KOPT-K1 (cell line): ENCODE data around the gene CSF1.
"Not testable (repeated sequence)": the region's sequence is repeated elsewhere in the genome, so short reads cannot be mapped to it uniquely, and the experiment has no call there.

Source experiments
- H3K27ac ChIP-seq: fragments of 200-600 bp; sonication (generic); 2 replicates; pipeline ENCODE4 v1.5.1; 2016; ENCODE audit warnings: antibody characterized with exemption, mild to moderate bottlenecking, low read depth, low read length; ENCODE audit not compliant: poor library complexity, severe bottlenecking
- H3K36me3 ChIP-seq: fragments of 200-600 bp; sonication (generic); 2 replicates; pipeline ENCODE4 v1.5.1; 2017; ENCODE audit warnings: antibody characterized with exemption, mild to moderate bottlenecking, low read length, moderate library complexity; ENCODE audit not compliant: insufficient read depth
- H3K9me3 ChIP-seq: fragments of 200-600 bp; sonication (generic); 2 replicates; pipeline ENCODE4 v1.5.1; 2017; ENCODE audit warnings: antibody characterized with exemption, low read length, mild to moderate bottlenecking; ENCODE audit not compliant: insufficient read depth, poor library complexity, severe bottlenecking

The CSF1 gene

GRCh38 chr1:109931189-109931731, 20.6 kb downstream of the CSF1 start:
- Histone ChIP-seq H3K9me3 (no peaks in the 10 kb centered on the region), H3K36me3 (no peaks in the 10 kb centered on the region), H3K27ac (no peak overlapping the region)

GRCh38 chr1:109931911-109932636, 21.4 kb downstream of the CSF1 start:
- no peaks in the 10 kb centered on the region for H3K36me3 ChIP-seq
- no peak overlapping the region for H3K27ac ChIP-seq
- peaks cover 6% of the 10 kb centered on the region for H3K9me3 ChIP-seq

GRCh38 chr1:109932679-109933078, 22.0 kb downstream of the CSF1 start:
- Histone ChIP-seq H3K27ac (no peak overlapping the region), H3K36me3 (no peaks in the 10 kb centered on the region), H3K9me3 (peaks cover 12% of the 10 kb centered on the region)

GRCh38 chr1:109933856-109934711, 23.4 kb downstream of the CSF1 start:
- no peaks in the 10 kb centered on the region for H3K36me3 ChIP-seq
- peaks cover 20% of the 10 kb centered on the region for H3K9me3 ChIP-seq
- H3K27ac ChIP-seq = no peak overlapping the region

- no peak overlapping the region for H3K27ac ChIP-seq
- H3K36me3 ChIP-seq = no peaks in the 10 kb centered on the region
- H3K9me3 ChIP-seq = peaks cover 20% of the 10 kb centered on the region
Observed at GRCh38 chr1:109935451-109935900, 24.8 kb downstream of the CSF1 start.

- Histone ChIP-seq H3K9me3 (peaks cover 20% of the 10 kb centered on the region), H3K27ac (no peak overlapping the region), H3K36me3 (no peaks in the 10 kb centered on the region)
Observed at GRCh38 chr1:109937738-109938137, 27.1 kb downstream of the CSF1 start.

- no peaks in the 10 kb centered on the region for H3K36me3 ChIP-seq
- H3K9me3 ChIP-seq = peaks cover 20% of the 10 kb centered on the region
- no peak overlapping the region for H3K27ac ChIP-seq
Observed at GRCh38 chr1:109938556-109938955, 27.9 kb downstream of the CSF1 start.

GRCh38 chr1:109942434-109942833, 31.8 kb downstream of the CSF1 start:
- Histone ChIP-seq H3K36me3 (no peaks in the 10 kb centered on the region), H3K9me3 (peaks cover 11% of the 10 kb centered on the region), H3K27ac (no peak overlapping the region)

GRCh38 chr1:109944541-109944940, 33.9 kb downstream of the CSF1 start:
- Histone ChIP-seq H3K36me3 (no peaks in the 10 kb centered on the region), H3K27ac (no peak overlapping the region), H3K9me3 (no peaks in the 10 kb centered on the region)

- Histone ChIP-seq H3K27ac (no peak overlapping the region), H3K36me3 (no peaks in the 10 kb centered on the region), H3K9me3 (no peaks in the 10 kb centered on the region)
Observed at GRCh38 chr1:109946511-109946910, 35.9 kb downstream of the CSF1 start.

GRCh38 chr1:109947582-109948284, 37.1 kb downstream of the CSF1 start:
- H3K27ac ChIP-seq = no peak overlapping the region
- H3K36me3 ChIP-seq = no peaks in the 10 kb centered on the region
- no peaks in the 10 kb centered on the region for H3K9me3 ChIP-seq

- no peak overlapping the region for H3K27ac ChIP-seq
Observed at GRCh38 chr1:109948285-109948630, 37.6 kb downstream of the CSF1 start.

GRCh38 chr1:109950038-109950437, 39.4 kb downstream of the CSF1 start:
- no peak overlapping the region for H3K27ac ChIP-seq

More at GRCh38 chr1:109948285-109948630, 37.6 kb downstream of the CSF1 start:
- no peaks in the 10 kb centered on the region for H3K9me3 ChIP-seq
- no peaks in the 10 kb centered on the region for H3K36me3 ChIP-seq

GRCh38 chr1:109950509-109950908, 39.9 kb downstream of the CSF1 start:
- Histone ChIP-seq H3K9me3 (no peaks in the 10 kb centered on the region), H3K36me3 (no peaks in the 10 kb centered on the region), H3K27ac (no peak overlapping the region)

More at GRCh38 chr1:109950038-109950437, 39.4 kb downstream of the CSF1 start:
- no peaks in the 10 kb centered on the region for H3K36me3 ChIP-seq
- no peaks in the 10 kb centered on the region for H3K9me3 ChIP-seq

- H3K36me3 ChIP-seq, H3K27ac ChIP-seq, H3K9me3 ChIP-seq: not testable (repeated sequence)
Observed at GRCh38 chr1:109951501-109951900, 40.9 kb downstream of the CSF1 start.
